GM21717 (cell line): Measurements from ENCODE around the gene TMEM135.

Experiments
- ATAC-seq: cut with Tn5 transposase; IDR thresholded peaks from one replicate; pipeline ENCODE4 v1.9.1; 2021; ENCODE audit warnings: mild to moderate bottlenecking, moderate library complexity; ENCODE audit not compliant: unreplicated experiment

The TMEM135 gene

GRCh38 chr11:87298155-87298554 lies 260.4 kb downstream of the TMEM135 start:
- no peak for ATAC-seq

- no peak for ATAC-seq
Measured at GRCh38 chr11:87299041-87299481, 261.3 kb downstream of the TMEM135 start.

- ATAC-seq: peak; percentile 85
Measured at GRCh38 chr11:87300640-87301380, 263.1 kb downstream of the TMEM135 start.

GRCh38 chr11:87301785-87302540 lies 264.2 kb downstream of the TMEM135 start:
- ATAC-seq: no peak

- no peak for ATAC-seq
Measured at GRCh38 chr11:87304412-87304811, 266.7 kb downstream of the TMEM135 start.

GRCh38 chr11:87306262-87306851 lies 268.6 kb downstream of the TMEM135 start:
- no peak for ATAC-seq

- no peak for ATAC-seq
Measured at GRCh38 chr11:87307101-87307500, 269.4 kb downstream of the TMEM135 start.

- ATAC-seq: no peak
Measured at GRCh38 chr11:87315229-87315628, 277.5 kb downstream of the TMEM135 start.

- no peak for ATAC-seq
Measured at GRCh38 chr11:87316491-87316890, 278.8 kb downstream of the TMEM135 start.

- no peak for ATAC-seq
Measured at GRCh38 chr11:87317441-87317840, 279.7 kb downstream of the TMEM135 start.

GRCh38 chr11:87320123-87320522 lies 282.4 kb downstream of the TMEM135 start:
- ATAC-seq: no peak

GRCh38 chr11:87322568-87322967 lies 284.8 kb downstream of the TMEM135 start:
- ATAC-seq: no peak

- ATAC-seq: no peak
Measured at GRCh38 chr11:87323899-87324298, 286.2 kb downstream of the TMEM135 start.

GRCh38 chr11:87324817-87325489 lies 287.2 kb downstream of the TMEM135 start:
- ATAC-seq: peak; percentile 72

GRCh38 chr11:87325490-87325872 lies 287.7 kb downstream of the TMEM135 start:
- ATAC-seq: no peak

GRCh38 chr11:87326594-87326993 lies 288.9 kb downstream of the TMEM135 start:
- ATAC-seq: no peak

GRCh38 chr11:87329172-87329571 lies 291.4 kb downstream of the TMEM135 start:
- no peak for ATAC-seq

- no peak for ATAC-seq
Measured at GRCh38 chr11:87330187-87330601, 292.5 kb downstream of the TMEM135 start.

GRCh38 chr11:87331273-87331672 lies 293.5 kb downstream of the TMEM135 start:
- ATAC-seq: no peak

- ATAC-seq: no peak
Measured at GRCh38 chr11:87338046-87338639, 300.4 kb downstream of the TMEM135 start.

- ATAC-seq: no peak
Measured at GRCh38 chr11:87339416-87339815, 301.7 kb downstream of the TMEM135 start.
